DND-41 (cell line): Measurements from ENCODE around the gene PAQR4.

ENCODE experiments used
- ATAC-seq: fragments of 200-7000 bp; cut with Tn5 transposase; 3 replicates; pipeline ENCODE4 v1.9.1; 2021; ENCODE audit warnings: low read depth; ENCODE audit not compliant: insufficient read depth
- DNase-seq: peaks from one replicate; pipeline ENCODE4 v3.0.0-alpha.2; 2020
- H2AFZ ChIP-seq: 2 replicates; pipeline ENCODE4 v1.6.0; 2012; ENCODE audit warnings: low read depth, low read length
- H3K27ac ChIP-seq: 2 replicates; pipeline ENCODE4 v1.5.1; 2012; ENCODE audit warnings: low read length, inconsistent platforms
- H3K27me3 ChIP-seq: fragments of 200-600 bp; sonication (generic); 2 replicates; pipeline ENCODE4 v1.6.0; 2012; ENCODE audit warnings: low read length, mild to moderate bottlenecking, inconsistent platforms; ENCODE audit not compliant: insufficient read depth, poor library complexity
- H3K36me3 ChIP-seq: 2 replicates; pipeline ENCODE4 v1.5.1; 2012; ENCODE audit warnings: low read length, inconsistent platforms; ENCODE audit not compliant: insufficient read depth
- H3K4me1 ChIP-seq: 2 replicates; pipeline ENCODE4 v1.5.1; 2012; ENCODE audit warnings: mild to moderate bottlenecking, low read length; ENCODE audit not compliant: insufficient read depth
- H3K4me2 ChIP-seq: 2 replicates; pipeline ENCODE4 v1.6.0; 2012; ENCODE audit warnings: mild to moderate bottlenecking, moderate library complexity, low read length, inconsistent platforms; ENCODE audit not compliant: insufficient read depth
- H3K4me3 ChIP-seq, 2 experiments: fragments of 200-600 bp in 1 of 2; shearing (Covaris generic) in 1 of 2; 2 replicates each; pipeline ENCODE4 v1.5.1; 2012 to 2016; ENCODE audit warnings: inconsistent platforms in 2 of 2, low read length in 2 of 2, mild to moderate bottlenecking in 2 of 2, low read depth in 1 of 2, moderate library complexity in 1 of 2
- H3K79me2 ChIP-seq: 2 replicates; pipeline ENCODE4 v1.6.0; 2012; ENCODE audit warnings: low read length, inconsistent platforms; ENCODE audit not compliant: insufficient read depth
- H3K9ac ChIP-seq: 2 replicates; pipeline ENCODE4 v1.6.0; 2012; ENCODE audit warnings: low read depth, mild to moderate bottlenecking, inconsistent platforms, low read length, moderate library complexity
- H3K9me3 ChIP-seq: 2 replicates; pipeline ENCODE4 v1.5.1; 2012; ENCODE audit warnings: low read length, moderate library complexity, mild to moderate bottlenecking, inconsistent platforms; ENCODE audit not compliant: insufficient read depth, severe bottlenecking
- H4K20me1 ChIP-seq: 2 replicates; pipeline ENCODE4 v1.6.0; 2012; ENCODE audit warnings: low read length; ENCODE audit not compliant: insufficient read depth
- CTCF ChIP-seq: IDR thresholded peaks from 2 replicates; pipeline ENCODE4 v1.5.1; 2012; ENCODE audit warnings: borderline replicate concordance, low read length, moderate library complexity, mild to moderate bottlenecking; ENCODE audit not compliant: poor library complexity, severe bottlenecking; ENCODE audit errors: extremely low read depth
- EZH2 ChIP-seq: IDR thresholded peaks from 3 replicates; pipeline ENCODE4 v1.6.1; 2012; ENCODE audit warnings: borderline replicate concordance, low read depth, mild to moderate bottlenecking, moderate library complexity, low read length, inconsistent platforms; ENCODE audit not compliant: severe bottlenecking

PAQR4 gene

GRCh38 chr16:2934450-2934849 lies 34.7 kb upstream of the PAQR4 start:
- H3K4me3 ChIP-seq: no peak overlapping the region
- H3K9me3 ChIP-seq: no peaks in the 10 kb centered on the region
- H3K9ac ChIP-seq: no peak overlapping the region
- H3K36me3 ChIP-seq: peaks cover 72% of the 10 kb centered on the region
- no peaks in the 10 kb centered on the region for H3K4me1 ChIP-seq
- H3K4me2 ChIP-seq: no peak overlapping the region
- no peak for DNase-seq
- no peaks in the 10 kb centered on the region for H3K79me2 ChIP-seq
- TF ChIP-seq EZH2 (no peak), CTCF (no peak)
- no peak overlapping the region for H2AFZ ChIP-seq
- H4K20me1 ChIP-seq: no peaks in the 10 kb centered on the region; the same call in 1 of the 2 replicates
- no peak for ATAC-seq
- no peak overlapping the region for H3K27ac ChIP-seq
- H3K27me3 ChIP-seq: no peaks in the 10 kb centered on the region

- Histone ChIP-seq H3K4me3 (no peak overlapping the region), H3K9ac (no peak overlapping the region), H3K27ac (no peak overlapping the region), H3K4me1 (no peaks in the 10 kb centered on the region), H4K20me1 (no peaks in the 10 kb centered on the region; the same call in 1 of the 2 replicates), H3K27me3 (no peaks in the 10 kb centered on the region), H3K36me3 (peaks cover 75% of the 10 kb centered on the region), H3K9me3 (no peaks in the 10 kb centered on the region), H3K4me2 (no peak overlapping the region), H3K79me2 (no peaks in the 10 kb centered on the region), H2AFZ (no peak overlapping the region)
- no peak for ATAC-seq
- TF ChIP-seq CTCF: no peak
- TF ChIP-seq EZH2: no peak
- DNase-seq: no peak
Measured at GRCh38 chr16:2936436-2937011, 32.6 kb upstream of the PAQR4 start.

GRCh38 chr16:2937170-2937569 lies 32.0 kb upstream of the PAQR4 start:
- no peak overlapping the region for H3K4me2 ChIP-seq

More at GRCh38 chr16:2937170-2937569, 32.0 kb upstream of the PAQR4 start:
- DNase-seq (no peak), ATAC-seq (no peak)
- Histone ChIP-seq H2AFZ (no peak overlapping the region), H3K9me3 (no peaks in the 10 kb centered on the region), H3K36me3 (peaks cover 78% of the 10 kb centered on the region), H3K79me2 (no peaks in the 10 kb centered on the region), H3K27ac (no peak overlapping the region), H3K4me3 (no peak overlapping the region), H4K20me1 (no peaks in the 10 kb centered on the region; the same call in 1 of the 2 replicates), H3K9ac (no peak overlapping the region), H3K4me1 (no peaks in the 10 kb centered on the region), H3K27me3 (no peaks in the 10 kb centered on the region)
- TF ChIP-seq EZH2 (no peak), CTCF (no peak)
